CD14-positive monocyte (primary cell): ENCODE results near the gene ZDHHC14. TPM values are rescaled to one million over a fixed set of nuclear protein-coding genes. Genes with fewer than 3 reads are reported as not detected.

Experiments used
- DNase-seq, 3 donors: peaks; one replicate each; pipeline ENCODE4 v3.0.0-alpha.2; 2011 to 2022
- H2AFZ ChIP-seq: 2 replicates; pipeline ENCODE4 v1.6.0; 2012; ENCODE audit warnings: mild to moderate bottlenecking, low read depth, low read length, inconsistent platforms; ENCODE audit not compliant: insufficient read depth, poor library complexity, severe bottlenecking
- H3K27ac ChIP-seq, 2 donors: 1 replicate in 1 of 2; 2 replicates in 1 of 2; pipeline ENCODE4 v1.5.1; 2012 to 2013; ENCODE audit warnings: low read length in 2 of 2, control low read depth in 1 of 2, inconsistent platforms in 1 of 2, low read depth in 1 of 2, mild to moderate bottlenecking in 1 of 2
- H3K27me3 ChIP-seq, 2 donors: one replicate each; pipeline versions ENCODE4 v1.6.0 to v1.6.1; 2011 to 2013; ENCODE audit warnings: low read length in 2 of 2; ENCODE audit not compliant: control insufficient read depth in 2 of 2, insufficient read depth in 2 of 2
- H3K36me3 ChIP-seq, 2 donors: replicated peaks in 1 of 2; 1 replicate in 1 of 2; 2 replicates in 1 of 2; pipeline versions ENCODE4 v1.5.1 to v1.6.1; 2012 to 2013; ENCODE audit warnings: low read length in 2 of 2, control low read depth in 1 of 2, inconsistent platforms in 1 of 2, mild to moderate bottlenecking in 1 of 2; ENCODE audit not compliant: insufficient read depth in 2 of 2, control insufficient read depth in 1 of 2
- H3K4me1 ChIP-seq, 2 donors: 1 replicate in 1 of 2; 2 replicates in 1 of 2; pipeline versions ENCODE4 v1.5.1 to v1.6.1; 2012 to 2013; ENCODE audit warnings: low read length in 2 of 2, control low read depth in 1 of 2, inconsistent platforms in 1 of 2, mild to moderate bottlenecking in 1 of 2, moderate library complexity in 1 of 2; ENCODE audit not compliant: insufficient read depth in 2 of 2, control insufficient read depth in 1 of 2
- H3K4me2 ChIP-seq: replicated peaks from 2 replicates; pipeline ENCODE3; 2012; ENCODE audit warnings: low read length, moderate library complexity, mild to moderate bottlenecking; ENCODE audit not compliant: poor library complexity, severe bottlenecking; ENCODE audit errors: extremely low read depth
- H3K4me3 ChIP-seq, 3 experiments: fragments of 200-600 bp in 1 of 3; sonication (generic) in 1 of 3; replicated peaks in 1 of 3; 1 replicate in 2 of 3; 2 replicates in 1 of 3; pipeline ENCODE4 v1.5.1; 2011 to 2013; ENCODE audit warnings: low read length in 3 of 3, mild to moderate bottlenecking in 3 of 3, control low read depth in 2 of 3, low read depth in 2 of 3, inconsistent platforms in 1 of 3, moderate library complexity in 1 of 3
- H3K79me2 ChIP-seq: 2 replicates; pipeline ENCODE4 v1.6.0; 2012; ENCODE audit warnings: mild to moderate bottlenecking, control low read depth, inconsistent platforms, low read length, moderate library complexity; ENCODE audit not compliant: insufficient read depth
- H3K9ac ChIP-seq: 2 replicates; pipeline ENCODE4 v1.6.0; 2017; ENCODE audit warnings: low read length, mild to moderate bottlenecking; ENCODE audit not compliant: insufficient read depth, poor library complexity, severe bottlenecking
- H3K9me3 ChIP-seq, 2 donors: replicated peaks in 1 of 2; 1 replicate in 1 of 2; 2 replicates in 1 of 2; pipeline versions ENCODE4 v1.5.1 to v1.6.1; 2012 to 2013; ENCODE audit warnings: low read length in 2 of 2, control low read depth in 1 of 2; ENCODE audit not compliant: control insufficient read depth in 1 of 2, insufficient read depth in 1 of 2
- H4K20me1 ChIP-seq: 2 replicates; pipeline ENCODE4 v1.6.0; 2012; ENCODE audit warnings: mild to moderate bottlenecking, low read length, control low read depth, moderate library complexity; ENCODE audit not compliant: insufficient read depth
- H3K27ac Mint-ChIP-seq, 7 donors: one replicate each; pipeline ENCODE4 v1.8.0; 2020; ENCODE audit warnings: mild to moderate bottlenecking in 7 of 7, mixed read lengths in 7 of 7, moderate library complexity in 6 of 7, inconsistent platforms in 2 of 7
- H3K27me3 Mint-ChIP-seq, 3 donors: one replicate each; pipeline ENCODE4 v1.8.0; 2021 to 2022; ENCODE audit warnings: low read depth in 3 of 3, mild to moderate bottlenecking in 3 of 3, mixed read lengths in 3 of 3, moderate library complexity in 3 of 3, inconsistent platforms in 1 of 3
- H3K36me3 Mint-ChIP-seq, 2 donors: one replicate each; pipeline ENCODE4 v1.8.0; 2020; ENCODE audit warnings: mixed read lengths in 2 of 2, inconsistent platforms in 1 of 2, mild to moderate bottlenecking in 1 of 2
- H3K4me1 Mint-ChIP-seq: one replicate; pipeline ENCODE4 v1.8.0; 2020; ENCODE audit warnings: mild to moderate bottlenecking, mixed read lengths
- H3K4me3 Mint-ChIP-seq, 2 donors: one replicate each; pipeline ENCODE4 v1.8.0; 2020; ENCODE audit warnings: mild to moderate bottlenecking in 2 of 2, mixed read lengths in 2 of 2, moderate library complexity in 1 of 2
- H3K9me3 Mint-ChIP-seq, 7 donors: one replicate each; pipeline ENCODE4 v1.8.0; 2020 to 2022; ENCODE audit warnings: mixed read lengths in 7 of 7, mild to moderate bottlenecking in 6 of 7, moderate library complexity in 6 of 7, inconsistent platforms in 2 of 7
- WGBS: methylation state at CpG from one replicate; pipeline ENCODE4 v1.1.5; 2013; ENCODE audit warnings: missing lambda C conversion rate; ENCODE audit not compliant: insufficient coverage; 5-methylcytosine and 5-hydroxymethylcytosine counted together
- intact Hi-C, 2 donors: fragments of 100-400 bp; cut with micrococcal nuclease; formaldehyde crosslinking; loops; one replicate each; pipeline versions ENCODE4 v1.15.0 to v1.15.1; 2023
- polyA plus RNA-seq, 3 donors: library from polyadenylated mRNA; depleted of rRNA in 1 of 3; unstranded in 2 of 3; stranded (reverse) in 1 of 3; fragments of 300-500 nt in 2 of 3; fragments of >200 nt in 1 of 3; fragmentation: Illumina TruSeq in 2 of 3; gene quantifications; 1 replicate in 2 of 3; 2 replicates in 1 of 3; pipeline ENCODE4 v1.2.3, GENCODE V29; 2012 to 2021
- TF ChIP-seq, protein P1 (sequence below): fragments of 200-600 bp; IDR thresholded peaks from one replicate; pipeline ENCODE4 v1.8.0; 2022; ENCODE audit warnings: antibody characterized with exemption, mild to moderate bottlenecking

ZDHHC14 gene
- polyA plus RNA-seq, 3 donors = 0.30 to 1.7 (median 0.93) TPM

- H3K27ac ChIP-seq = no peak overlapping the region
- H4K20me1 ChIP-seq = no peaks in the 10 kb centered on the region
- H3K79me2 ChIP-seq = no peaks in the 10 kb centered on the region
- H2AFZ ChIP-seq = no peak overlapping the region
- H3K4me1 ChIP-seq = no peaks in the 10 kb centered on the region
- H3K4me1 Mint-ChIP-seq = no peaks in the 10 kb centered on the region
- H3K36me3 ChIP-seq = no peaks in the 10 kb centered on the region
- TF ChIP-seq, protein P1, sequence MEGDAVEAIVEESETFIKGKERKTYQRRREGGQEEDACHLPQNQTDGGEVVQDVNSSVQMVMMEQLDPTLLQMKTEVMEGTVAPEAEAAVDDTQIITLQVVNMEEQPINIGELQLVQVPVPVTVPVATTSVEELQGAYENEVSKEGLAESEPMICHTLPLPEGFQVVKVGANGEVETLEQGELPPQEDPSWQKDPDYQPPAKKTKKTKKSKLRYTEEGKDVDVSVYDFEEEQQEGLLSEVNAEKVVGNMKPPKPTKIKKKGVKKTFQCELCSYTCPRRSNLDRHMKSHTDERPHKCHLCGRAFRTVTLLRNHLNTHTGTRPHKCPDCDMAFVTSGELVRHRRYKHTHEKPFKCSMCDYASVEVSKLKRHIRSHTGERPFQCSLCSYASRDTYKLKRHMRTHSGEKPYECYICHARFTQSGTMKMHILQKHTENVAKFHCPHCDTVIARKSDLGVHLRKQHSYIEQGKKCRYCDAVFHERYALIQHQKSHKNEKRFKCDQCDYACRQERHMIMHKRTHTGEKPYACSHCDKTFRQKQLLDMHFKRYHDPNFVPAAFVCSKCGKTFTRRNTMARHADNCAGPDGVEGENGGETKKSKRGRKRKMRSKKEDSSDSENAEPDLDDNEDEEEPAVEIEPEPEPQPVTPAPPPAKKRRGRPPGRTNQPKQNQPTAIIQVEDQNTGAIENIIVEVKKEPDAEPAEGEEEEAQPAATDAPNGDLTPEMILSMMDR = no peak
- 94% methylated on average over 2 of the region's 4 CpGs for whole genome bisulfite sequencing
- H3K36me3 Mint-ChIP-seq = no peaks in the 10 kb centered on the region
- H3K4me3 Mint-ChIP-seq = no peak overlapping the region
- no peak overlapping the region for H3K27ac Mint-ChIP-seq
- H3K9me3 Mint-ChIP-seq = peaks cover 1 to 11% (median 7%) of the 10 kb centered on the region in 7 donors
- H3K9ac ChIP-seq = no peak overlapping the region
- H3K27me3 Mint-ChIP-seq = peaks cover 0 to 6% (median 2%) of the 10 kb centered on the region in 3 donors
- no peak overlapping the region for H3K4me2 ChIP-seq
- intact Hi-C loops = no loop called here
- H3K9me3 ChIP-seq = peaks cover 0 to 8% of the 10 kb centered on the region in 2 donors
- no peak for DNase-seq
- H3K4me3 ChIP-seq = no peak overlapping the region
- H3K27me3 ChIP-seq = no peaks in the 10 kb centered on the region
Observed at GRCh38 chr6:157723376-157723775, 342.4 kb downstream of the ZDHHC14 start.

DNA sequence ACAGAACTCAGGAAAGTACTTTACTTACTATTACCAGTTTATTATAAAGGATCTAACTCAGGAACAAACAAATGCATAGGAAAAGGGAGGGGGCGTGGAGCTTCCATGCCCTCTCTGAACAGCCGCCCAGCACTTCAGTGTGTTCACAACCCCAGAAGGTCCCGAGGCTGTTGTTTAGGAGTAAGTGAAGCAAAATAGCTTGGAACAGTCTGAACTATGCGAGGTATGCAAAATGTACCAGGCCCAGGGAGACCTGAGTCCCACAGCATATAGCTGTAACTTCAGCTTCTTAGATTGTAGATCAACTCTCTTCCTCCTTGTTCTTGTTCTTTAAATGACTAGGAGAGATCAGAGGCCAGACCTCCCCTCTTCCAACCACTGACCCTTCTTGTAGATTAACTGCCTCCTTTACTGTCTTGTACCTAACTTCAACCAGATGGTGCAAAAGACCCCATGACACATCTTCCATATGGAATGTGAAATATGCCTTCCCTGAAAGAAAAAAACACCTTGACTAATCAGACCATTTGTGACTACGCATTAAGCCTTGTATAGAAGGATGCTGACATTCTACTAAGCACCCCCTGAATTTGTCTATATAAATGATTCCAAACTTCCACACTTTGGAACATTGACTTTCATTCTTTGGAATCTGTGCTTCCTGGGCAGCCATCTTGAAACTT is 343.3 kb downstream of the ZDHHC14 start:
- Histone ChIP-seq H3K4me1 (no peaks in the 10 kb centered on the region), H3K36me3 (no peaks in the 10 kb centered on the region), H3K4me3 (no peak overlapping the region), H4K20me1 (no peaks in the 10 kb centered on the region), H3K27me3 (no peaks in the 10 kb centered on the region), H3K9me3 (peaks cover 0 to 8% of the 10 kb centered on the region in 2 donors), H3K4me2 (no peak overlapping the region), H3K27ac (no peak overlapping the region), H3K9ac (no peak overlapping the region), H2AFZ (no peak overlapping the region), H3K79me2 (no peaks in the 10 kb centered on the region)
- no peak overlapping the region for H3K4me3 Mint-ChIP-seq
- TF ChIP-seq, protein P1 = no peak
- intact Hi-C loops = no loop called here
- no peak overlapping the region for H3K27ac Mint-ChIP-seq
- no peaks in the 10 kb centered on the region for H3K36me3 Mint-ChIP-seq
- WGBS = 100% methylated on average over 2 of the region's 5 CpGs
- no peaks in the 10 kb centered on the region for H3K4me1 Mint-ChIP-seq
- no peak for DNase-seq
- H3K9me3 Mint-ChIP-seq = peaks cover 1 to 11% (median 7%) of the 10 kb centered on the region in 7 donors
- H3K27me3 Mint-ChIP-seq = peaks cover 0 to 6% (median 2%) of the 10 kb centered on the region in 3 donors
